SK-N-SH (cell line): ENCODE measurements around the gene CCNK. TPM values are rescaled to one million over a fixed set of nuclear protein-coding genes. Genes with fewer than 3 reads are reported as not detected.

Source experiments
- CTCF ChIA-PET: fragments of 300-600, 350-600 bp; formaldehyde crosslinking; extraction: SDS; loops from one replicate; lab custom pipeline; 2021; lab: Yijun Ruan, JAX
- POLR2A ChIA-PET: fragments of 350-600 bp; sonication (Branson Sonifier 250); formaldehyde crosslinking; extraction: SDS; loops from one replicate; lab custom pipeline; 2020; ENCODE audit warnings: antibody characterized with exemption, inconsistent platforms; lab: Yijun Ruan, JAX
- DNase-seq: peaks from one replicate; pipeline ENCODE4 v3.0.0; 2012
- H2AFZ ChIP-seq: fragments of 200-600 bp; sonication (generic); 2 replicates; pipeline ENCODE4 v1.8.1; 2016; ENCODE audit warnings: antibody characterized with exemption, mild to moderate bottlenecking, low read depth
- H3F3A ChIP-seq: fragments of 200-600 bp; sonication (generic); replicated peaks from 2 replicates; pipeline ENCODE3; 2016; ENCODE audit warnings: antibody characterized with exemption, mild to moderate bottlenecking; ENCODE audit not compliant: insufficient read depth
- H3K27ac ChIP-seq, 2 experiments: fragments of 200-500 bp in 1 of 2; fragments of 200-600 bp in 1 of 2; sonication (Bioruptor generic) in 1 of 2; sonication (generic), shearing (Covaris generic) in 1 of 2; 2 replicates each; pipeline versions ENCODE4 v1.5.1 to v1.6.1; 2014 to 2016; ENCODE audit warnings: low read depth in 2 of 2, inconsistent platforms in 1 of 2, low read length in 1 of 2, mild to moderate bottlenecking in 1 of 2, mixed read lengths in 1 of 2
- H3K27me3 ChIP-seq: fragments of 200-600 bp; sonication (generic), shearing (Covaris generic); 2 replicates; pipeline ENCODE4 v1.6.1; 2016; ENCODE audit warnings: mixed run types; ENCODE audit not compliant: insufficient read depth
- H3K36me3 ChIP-seq, 2 experiments: fragments of 200-500 bp in 1 of 2; fragments of 200-600 bp in 1 of 2; sonication (Bioruptor generic) in 1 of 2; sonication (generic) in 1 of 2; replicated peaks in 1 of 2; 2 replicates each; pipeline versions ENCODE3 to v1.5.1; 2014 to 2016; ENCODE audit warnings: low read length in 1 of 2, mild to moderate bottlenecking in 1 of 2; ENCODE audit not compliant: insufficient read depth in 2 of 2, control insufficient read depth in 1 of 2
- H3K4me1 ChIP-seq, 2 experiments: fragments of 200-500 bp in 1 of 2; fragments of 200-600 bp in 1 of 2; sonication (Bioruptor generic) in 1 of 2; sonication (generic), shearing (Covaris generic) in 1 of 2; 2 replicates each; pipeline versions ENCODE4 v1.5.1 to v1.6.1; 2014 to 2016; ENCODE audit warnings: low read depth in 1 of 2, low read length in 1 of 2, mixed run types in 1 of 2; ENCODE audit not compliant: insufficient read depth in 2 of 2, control insufficient read depth in 1 of 2
- H3K4me2 ChIP-seq: fragments of 200-600 bp; sonication (generic), shearing (Covaris generic); 2 replicates; pipeline ENCODE4 v1.6.1; 2017; ENCODE audit warnings: mixed run types
- H3K4me3 ChIP-seq, 2 experiments: fragments of 200-500 bp in 1 of 2; fragments of 200-600 bp in 1 of 2; sonication (Bioruptor generic) in 1 of 2; sonication (generic), shearing (Covaris generic) in 1 of 2; 2 replicates each; pipeline versions ENCODE4 v1.5.1 to v1.8.1; 2014 to 2016; ENCODE audit warnings: low read depth in 2 of 2, inconsistent platforms in 1 of 2, low read length in 1 of 2, mild to moderate bottlenecking in 1 of 2, mixed read lengths in 1 of 2, moderate library complexity in 1 of 2
- H3K79me2 ChIP-seq: fragments of 200-600 bp; sonication (generic); 2 replicates; pipeline ENCODE4 v1.8.1; 2017; ENCODE audit warnings: mild to moderate bottlenecking; ENCODE audit not compliant: insufficient read depth
- H3K9ac ChIP-seq: fragments of 200-600 bp; sonication (generic); 2 replicates; pipeline ENCODE4 v1.6.1; 2017; ENCODE audit warnings: mixed run types
- H3K9me2 ChIP-seq: fragments of 200-600 bp; sonication (generic); 2 replicates; pipeline ENCODE4 v1.6.1; 2017; ENCODE audit warnings: mixed run types
- H3K9me3 ChIP-seq: fragments of 200-600 bp; sonication (generic); 2 replicates; pipeline ENCODE4 v1.6.1; 2017; ENCODE audit warnings: mixed run types, mild to moderate bottlenecking, moderate library complexity
- H4K20me1 ChIP-seq: fragments of 200-600 bp; sonication (generic); 2 replicates; pipeline ENCODE4 v1.6.1; 2017; ENCODE audit warnings: mild to moderate bottlenecking, mixed run types; ENCODE audit not compliant: insufficient read depth
- CTCF ChIP-seq: fragments of 200-600 bp; sonication (generic); IDR thresholded peaks from 2 replicates; pipeline ENCODE4 v1.6.1; 2017; ENCODE audit warnings: antibody characterized with exemption, mild to moderate bottlenecking, moderate library complexity
- ELF1 ChIP-seq: IDR thresholded peaks from 2 replicates; pipeline ENCODE4 v1.4.0; 2012
- EP300 ChIP-seq, 2 experiments: IDR thresholded peaks; 2 replicates each; pipeline versions ENCODE4 v1.4.0 to v1.6.1; 2012; ENCODE audit warnings: borderline replicate concordance in 1 of 2, low read depth in 1 of 2, low read length in 1 of 2
- EZH2phosphoT487 ChIP-seq: fragments of 200-600 bp; sonication (generic); IDR thresholded peaks from 2 replicates; pipeline ENCODE4 v1.6.1; 2017; ENCODE audit warnings: low read depth, mixed run types, mild to moderate bottlenecking, antibody characterized with exemption, moderate library complexity, borderline replicate concordance
- FOXJ3 ChIP-seq: sonication (generic); formaldehyde crosslinking; IDR thresholded peaks from 2 replicates; pipeline ENCODE4 v1.5.1; 2020; ENCODE audit warnings: mild to moderate bottlenecking, missing genetic modification reagents
- GABPA ChIP-seq: IDR thresholded peaks from 2 replicates; pipeline ENCODE4 v1.4.0; 2012; ENCODE audit warnings: low read depth, mild to moderate bottlenecking
- GATA2 ChIP-seq: sonication (generic); formaldehyde crosslinking; IDR thresholded peaks from 2 replicates; pipeline ENCODE4 v1.5.0; 2020; ENCODE audit warnings: mild to moderate bottlenecking, missing genetic modification reagents
- MAX ChIP-seq: IDR thresholded peaks from 2 replicates; pipeline ENCODE4 v1.4.0; 2012; ENCODE audit warnings: low read depth
- NFIC ChIP-seq: IDR thresholded peaks from 2 replicates; pipeline ENCODE4 v1.4.0; 2012; ENCODE audit warnings: borderline replicate concordance
- POLR2AphosphoS5 ChIP-seq: IDR thresholded peaks from 2 replicates; pipeline ENCODE4 v1.6.1; 2012; ENCODE audit warnings: low read depth, low read length
- RAD21 ChIP-seq: IDR thresholded peaks from 2 replicates; pipeline ENCODE4 v1.6.1; 2012; ENCODE audit warnings: mild to moderate bottlenecking, low read length
- RXRA ChIP-seq: IDR thresholded peaks from 2 replicates; pipeline ENCODE4 v1.4.0; 2012; ENCODE audit warnings: low read depth, mild to moderate bottlenecking, borderline replicate concordance
- SIN3A ChIP-seq: IDR thresholded peaks from 2 replicates; pipeline ENCODE4 v1.6.1; 2012; ENCODE audit warnings: low read depth, mild to moderate bottlenecking, low read length, moderate library complexity, borderline replicate concordance
- SMC3 ChIP-seq: IDR thresholded peaks from 2 replicates; pipeline ENCODE4 v1.6.1; 2012; ENCODE audit warnings: low read depth, low read length, improper control_type of control experiment
- TCF12 ChIP-seq: IDR thresholded peaks from 2 replicates; pipeline ENCODE4 v1.4.0; 2012
- TEAD4 ChIP-seq: IDR thresholded peaks from 2 replicates; pipeline ENCODE4 v1.4.0; 2012; ENCODE audit warnings: mild to moderate bottlenecking, borderline replicate concordance; ENCODE audit not compliant: insufficient read depth
- YY1 ChIP-seq: IDR thresholded peaks from 2 replicates; pipeline ENCODE4 v1.4.0; 2012; ENCODE audit warnings: low read depth, mild to moderate bottlenecking
- WGBS: methylation state at CpG from one replicate; pipeline ENCODE4 v1.1.6; 2017; ENCODE audit warnings: low lambda C conversion rate; 5-methylcytosine and 5-hydroxymethylcytosine counted together
- polyA plus RNA-seq, 3 experiments: library from polyadenylated mRNA; depleted of rRNA; stranded (reverse); fragments of >200 nt; gene quantifications; 2 replicates each; pipeline ENCODE4 v1.2.3, GENCODE V29; 2012
- TF ChIP-seq, protein P1 (sequence below): IDR thresholded peaks from 2 replicates; pipeline ENCODE4 v1.4.0; 2012; ENCODE audit warnings: low read depth, borderline replicate concordance
- TF ChIP-seq, protein P2 (sequence below): IDR thresholded peaks from 2 replicates; pipeline ENCODE4; 2012
- TF ChIP-seq, protein P3 (sequence below): fragments of 150-350 bp; IDR thresholded peaks from 2 replicates; pipeline ENCODE4 v1.6.1; 2017; ENCODE audit warnings: antibody characterized with exemption, low read length, low read depth, borderline replicate concordance

The CCNK gene
- polyA plus RNA-seq, 1 of the 3 experiments (the other 2 are of a cell fraction): 14.6 TPM

DNA sequence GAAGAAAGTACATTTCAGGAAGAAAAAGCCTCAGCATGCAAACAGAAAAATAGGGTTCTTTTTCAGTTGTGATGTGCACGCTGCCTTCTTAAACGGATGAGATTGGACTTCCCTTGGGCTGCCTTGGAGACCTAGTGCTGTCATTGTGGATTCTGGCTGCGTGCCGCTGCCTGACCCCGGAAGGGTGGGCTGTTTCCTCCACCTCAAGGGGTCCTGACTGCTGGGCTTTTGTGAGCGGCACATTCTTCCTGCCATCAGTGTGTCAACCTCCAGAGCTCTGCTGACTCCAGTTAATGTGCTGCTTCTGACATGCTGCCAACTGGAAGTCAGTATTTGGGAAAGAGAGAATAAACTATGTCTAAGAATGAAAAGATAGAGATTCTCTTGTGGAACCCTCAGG lies 25.1 kb downstream of the CCNK start:
- 0 out of 2 replicates have a peak, but pooled peaks cover 7% of the 10 kb centered on the region for H4K20me1 ChIP-seq
- no peak overlapping the region for H3K9ac ChIP-seq
- peaks cover 5% of the 10 kb centered on the region for H3F3A ChIP-seq
- H3K4me1 ChIP-seq: no peaks in the 10 kb centered on the region
- H3K79me2 ChIP-seq: no peaks in the 10 kb centered on the region
- H2AFZ ChIP-seq: no peak overlapping the region
- WGBS: 94% methylated on average over 6 of the region's 6 CpGs
- H3K9me3 ChIP-seq: no peaks in the 10 kb centered on the region
- H3K27ac ChIP-seq: no peak overlapping the region
- ChIA-PET POLR2A (no interaction called here), CTCF (interaction anchor here (1.1 kb wide), 1 partner anchor 11 kb away, joined by 3 read pairs; no protein-coding TSS in a partner anchor)
- H3K36me3 ChIP-seq: peaks cover 61 to 79% of the 10 kb centered on the region in 2 experiments
- DNase-seq: no peak
- no peaks in the 10 kb centered on the region for H3K27me3 ChIP-seq
- TF ChIP-seq SMC3 (no peak), EZH2phosphoT487 (no peak), SIN3A (no peak), ELF1 (no peak), NFIC (no peak), POLR2AphosphoS5 (no peak), GATA2 (CRISPR knock-in tag) (no peak), TEAD4 (no peak), CTCF (no peak), RXRA (no peak), RAD21 (no peak), TCF12 (no peak), GABPA (no peak), YY1 (no peak), EP300 (IDR thresholded peaks at IDR 0.05; ENCODE audit: borderline replicate concordance in 1 of 2, low read depth in 1 of 2, low read length in 1 of 2) (no peak), MAX (no peak), FOXJ3 (no peak)
- TF ChIP-seq, protein P1, sequence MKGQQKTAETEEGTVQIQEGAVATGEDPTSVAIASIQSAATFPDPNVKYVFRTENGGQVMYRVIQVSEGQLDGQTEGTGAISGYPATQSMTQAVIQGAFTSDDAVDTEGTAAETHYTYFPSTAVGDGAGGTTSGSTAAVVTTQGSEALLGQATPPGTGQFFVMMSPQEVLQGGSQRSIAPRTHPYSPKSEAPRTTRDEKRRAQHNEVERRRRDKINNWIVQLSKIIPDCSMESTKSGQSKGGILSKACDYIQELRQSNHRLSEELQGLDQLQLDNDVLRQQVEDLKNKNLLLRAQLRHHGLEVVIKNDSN: no peak
- TF ChIP-seq, protein P2, sequence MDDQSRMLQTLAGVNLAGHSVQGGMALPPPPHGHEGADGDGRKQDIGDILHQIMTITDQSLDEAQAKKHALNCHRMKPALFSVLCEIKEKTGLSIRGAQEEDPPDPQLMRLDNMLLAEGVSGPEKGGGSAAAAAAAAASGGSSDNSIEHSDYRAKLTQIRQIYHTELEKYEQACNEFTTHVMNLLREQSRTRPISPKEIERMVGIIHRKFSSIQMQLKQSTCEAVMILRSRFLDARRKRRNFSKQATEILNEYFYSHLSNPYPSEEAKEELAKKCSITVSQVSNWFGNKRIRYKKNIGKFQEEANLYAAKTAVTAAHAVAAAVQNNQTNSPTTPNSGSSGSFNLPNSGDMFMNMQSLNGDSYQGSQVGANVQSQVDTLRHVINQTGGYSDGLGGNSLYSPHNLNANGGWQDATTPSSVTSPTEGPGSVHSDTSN: no peak
- TF ChIP-seq, protein P3, sequence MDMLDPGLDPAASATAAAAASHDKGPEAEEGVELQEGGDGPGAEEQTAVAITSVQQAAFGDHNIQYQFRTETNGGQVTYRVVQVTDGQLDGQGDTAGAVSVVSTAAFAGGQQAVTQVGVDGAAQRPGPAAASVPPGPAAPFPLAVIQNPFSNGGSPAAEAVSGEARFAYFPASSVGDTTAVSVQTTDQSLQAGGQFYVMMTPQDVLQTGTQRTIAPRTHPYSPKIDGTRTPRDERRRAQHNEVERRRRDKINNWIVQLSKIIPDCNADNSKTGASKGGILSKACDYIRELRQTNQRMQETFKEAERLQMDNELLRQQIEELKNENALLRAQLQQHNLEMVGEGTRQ: no peak
- no peak overlapping the region for H3K4me3 ChIP-seq
- no peaks in the 10 kb centered on the region for H3K9me2 ChIP-seq
- no peak overlapping the region for H3K4me2 ChIP-seq
